WTC11 (cell line): ENCODE results near the gene FGF5. TPM values are rescaled to one million over a fixed set of nuclear protein-coding genes. Genes with fewer than 3 reads are reported as not detected.

Experiments used
- ATAC-seq: fragments of 200-7000 bp; cut with Tn5 transposase; 2 replicates; pipeline ENCODE4 v1.10.0; 2021; ENCODE audit warnings: mild to moderate bottlenecking, moderate library complexity
- CTCF ChIA-PET: fragments of 300-600 bp; sonication (Branson Sonifier 250); formaldehyde crosslinking; loops from one replicate; lab custom pipeline; 2021; ENCODE audit warnings: antibody characterized with exemption; lab: Charles Lee
- POLR2A ChIA-PET: fragments of 350-600 bp; sonication (Branson Sonifier 250); formaldehyde crosslinking; loops from one replicate; lab custom pipeline; 2021; ENCODE audit warnings: antibody characterized with exemption; lab: Charles Lee
- DNase-seq: peaks from one replicate; pipeline ENCODE4 v3.0.0; 2021; ENCODE audit warnings: low spot score
- H3K27ac Mint-ChIP-seq: 2 replicates; pipeline ENCODE4 v1.8.0; 2021; ENCODE audit warnings: mixed read lengths
- H3K27me3 Mint-ChIP-seq: 2 replicates; pipeline ENCODE4 v1.8.0; 2021; ENCODE audit warnings: low read depth, mild to moderate bottlenecking, moderate library complexity, mixed read lengths
- H3K36me3 Mint-ChIP-seq: 2 replicates; pipeline ENCODE4 v1.8.0; 2021; ENCODE audit warnings: mixed read lengths
- H3K4me1 Mint-ChIP-seq: 2 replicates; pipeline ENCODE4 v1.8.0; 2022; ENCODE audit warnings: mixed read lengths
- H3K4me3 Mint-ChIP-seq: 2 replicates; pipeline ENCODE4 v1.8.0; 2021; ENCODE audit warnings: mild to moderate bottlenecking, moderate library complexity, mixed read lengths
- H3K9me3 Mint-ChIP-seq: 2 replicates; pipeline ENCODE4 v1.8.0; 2021; ENCODE audit warnings: mixed read lengths
- ATF2 ChIP-seq: sonication (generic); formaldehyde crosslinking; IDR thresholded peaks from 2 replicates; pipeline ENCODE4 v1.8.1; 2022; ENCODE audit warnings: low read depth, missing genetic modification reagents, borderline replicate concordance
- ATF3 ChIP-seq: sonication (generic); formaldehyde crosslinking; conservative IDR thresholded peaks from 2 replicates; pipeline ENCODE4 v1.8.1; 2022; ENCODE audit warnings: mild to moderate bottlenecking, missing genetic modification reagents
- CREB1 ChIP-seq: sonication (generic); formaldehyde crosslinking; IDR thresholded peaks from 2 replicates; pipeline ENCODE4 v1.8.0; 2023; ENCODE audit warnings: mild to moderate bottlenecking, missing genetic modification reagents
- ERG ChIP-seq: fragments of 250-450 bp; sonication (Bioruptor Pico); IDR thresholded peaks from 2 replicates; pipeline ENCODE4 v1.8.0; 2021; ENCODE audit warnings: mild to moderate bottlenecking
- FOXJ3 ChIP-seq: sonication (generic); formaldehyde crosslinking; IDR thresholded peaks from 2 replicates; pipeline ENCODE4 v1.9.0; 2021; ENCODE audit warnings: missing genetic modification reagents, mild to moderate bottlenecking, borderline replicate concordance
- FOXP4 ChIP-seq: sonication (generic); formaldehyde crosslinking; IDR thresholded peaks from 2 replicates; pipeline ENCODE4 v1.8.0; 2022; ENCODE audit warnings: mild to moderate bottlenecking, missing genetic modification reagents
- JUN ChIP-seq: sonication (generic); formaldehyde crosslinking; IDR thresholded peaks from 2 replicates; pipeline ENCODE4 v1.8.0; 2023; ENCODE audit warnings: mild to moderate bottlenecking, missing genetic modification reagents
- KAT7 ChIP-seq: sonication (generic); formaldehyde crosslinking; IDR thresholded peaks from 2 replicates; pipeline ENCODE4 v1.8.1; 2023; ENCODE audit warnings: missing genetic modification reagents, mild to moderate bottlenecking, borderline replicate concordance
- NFATC4 ChIP-seq: fragments of 250-450 bp; sonication (Bioruptor Pico); IDR thresholded peaks from 2 replicates; pipeline ENCODE4 v1.9.0; 2021; ENCODE audit warnings: mild to moderate bottlenecking
- NR1H2 ChIP-seq: sonication (generic); formaldehyde crosslinking; IDR thresholded peaks from 2 replicates; pipeline ENCODE4 v1.9.0; 2021; ENCODE audit warnings: mild to moderate bottlenecking, moderate library complexity, missing genetic modification reagents
- NR3C1 ChIP-seq: sonication (generic); formaldehyde crosslinking; conservative IDR thresholded peaks from 2 replicates; pipeline ENCODE4 v1.8.1; 2023; ENCODE audit warnings: low read depth, mild to moderate bottlenecking, missing genetic modification reagents
- PRDM15 ChIP-seq: sonication (generic); formaldehyde crosslinking; IDR thresholded peaks from 2 replicates; pipeline ENCODE4 v1.8.0; 2022; ENCODE audit warnings: missing genetic modification reagents
- SOX15 ChIP-seq: fragments of 250-450 bp; sonication (Bioruptor Pico); IDR thresholded peaks from 2 replicates; pipeline ENCODE4 v1.9.0; 2021; ENCODE audit warnings: mild to moderate bottlenecking
- ZNF219 ChIP-seq: sonication (generic); formaldehyde crosslinking; IDR thresholded peaks from 2 replicates; pipeline ENCODE4 v1.8.0; 2023; ENCODE audit warnings: missing genetic modification reagents, mild to moderate bottlenecking, borderline replicate concordance
- ZNF317 ChIP-seq: sonication (generic); formaldehyde crosslinking; IDR thresholded peaks from 2 replicates; pipeline ENCODE4 v1.8.1; 2023; ENCODE audit warnings: low read depth, mild to moderate bottlenecking, moderate library complexity, missing genetic modification reagents, borderline replicate concordance
- ZNF396 ChIP-seq: fragments of 250-450 bp; sonication (Bioruptor Pico); IDR thresholded peaks from 2 replicates; pipeline ENCODE4 v1.8.0; 2021; ENCODE audit warnings: mild to moderate bottlenecking, moderate library complexity, borderline replicate concordance
- ZNF425 ChIP-seq: fragments of 250-450 bp; sonication (Bioruptor Pico); conservative IDR thresholded peaks from 2 replicates; pipeline ENCODE4 v1.9.0; 2021; ENCODE audit warnings: mild to moderate bottlenecking
- total RNA-seq: library from RNA; stranded (reverse); gene quantifications from 3 replicates; pipeline ENCODE4 v1.2.3, GENCODE V29; 2021

The FGF5 gene
- total RNA-seq, 1 experiment from 2014 or later = not detected

- no peak for TF ChIP-seq ZNF425 (CRISPR knock-in tag)
- TF ChIP-seq ZNF396 (CRISPR knock-in tag) = no peak
- TF ChIP-seq NR3C1 = no peak
- no peak for TF ChIP-seq FOXP4 (CRISPR knock-in tag)
- TF ChIP-seq ERG = no peak
- no peak for TF ChIP-seq NFATC4 (CRISPR knock-in tag)
- TF ChIP-seq ATF2 (CRISPR knock-in tag) = no peak
- TF ChIP-seq KAT7 = no peak
- TF ChIP-seq CREB1 (CRISPR knock-in tag) = no peak
- no peak for TF ChIP-seq SOX15 (CRISPR knock-in tag)
- no peak for TF ChIP-seq NR1H2 (CRISPR knock-in tag)
- TF ChIP-seq JUN (CRISPR knock-in tag) = no peak
Measured at GRCh38 chr4:80259817-80260216, 6.6 kb upstream of the FGF5 start (continued).

- H3K9me3 Mint-ChIP-seq = no peaks in the 10 kb centered on the region
- ChIA-PET POLR2A (no interaction called here), CTCF (interaction anchor here (1.5 kb wide), 1 partner anchor 75 kb away, joined by 3 read pairs; no protein-coding TSS in a partner anchor)
- ATAC-seq (no peak), DNase-seq (no peak)
- H3K27ac Mint-ChIP-seq = no peak overlapping the region
- H3K4me3 Mint-ChIP-seq = no peak overlapping the region
- no peaks in the 10 kb centered on the region for H3K36me3 Mint-ChIP-seq
- H3K4me1 Mint-ChIP-seq = peaks cover 53% of the 10 kb centered on the region
- peaks cover 100% of the 10 kb centered on the region for H3K27me3 Mint-ChIP-seq
- TF ChIP-seq NR1H2 (CRISPR knock-in tag) (no peak), PRDM15 (CRISPR knock-in tag) (no peak), ATF3 (CRISPR knock-in tag) (no peak), ZNF317 (CRISPR knock-in tag) (no peak), FOXJ3 (no peak), ZNF219 (CRISPR knock-in tag) (no peak)
- TF ChIP-seq, all 79 proteins: peak for 0
Measured at GRCh38 chr4:80261989-80262600, 4.4 kb upstream of the FGF5 start.
